IMR-90 (cell line): ENCODE data around the gene CAMK2B. TPM values are rescaled to one million over a fixed set of nuclear protein-coding genes. Genes with fewer than 3 reads are reported as not detected.

Experiments used
- ATAC-seq: fragments of 200-7000 bp; cut with Tn5 transposase; 2 replicates; pipeline ENCODE4 v1.9.1; 2020; ENCODE audit warnings: low read depth, mild to moderate bottlenecking, moderate library complexity
- BruUV-seq: library from RNA; stranded (reverse); fragments of 400-500 nt; replicated peaks from 2 replicates; lab custom pipeline; 2021; lab: Mats Ljungman, UMichigan
- CTCF ChIA-PET: fragments of 300-600 bp; formaldehyde crosslinking; extraction: SDS; loops from one replicate; lab custom pipeline; 2021; ENCODE audit warnings: antibody characterized with exemption; lab: Yijun Ruan, JAX
- POLR2A ChIA-PET: fragments of 300-600 bp; sonication (Branson Sonifier 250); formaldehyde crosslinking; loops from one replicate; lab custom pipeline; 2022; ENCODE audit warnings: antibody characterized with exemption; ENCODE audit not compliant: unreplicated experiment; lab: Charles Lee
- DNase-seq: peaks from one replicate; pipeline ENCODE4 v3.0.0; 2013
- H2AFZ ChIP-seq: replicated peaks from 2 replicates; pipeline ENCODE3; 2013; ENCODE audit warnings: low read length, mild to moderate bottlenecking; ENCODE audit not compliant: poor library complexity
- H2AK5ac ChIP-seq: 2 replicates; pipeline ENCODE4 v1.6.1; 2013; ENCODE audit warnings: low read depth, low read length, inconsistent platforms
- H2AK9ac ChIP-seq: replicated peaks from 2 replicates; pipeline ENCODE3; 2013; ENCODE audit warnings: mild to moderate bottlenecking, low read depth, low read length, moderate library complexity; ENCODE audit not compliant: poor library complexity
- H2BK120ac ChIP-seq: 2 replicates; pipeline ENCODE4 v1.6.1; 2013; ENCODE audit warnings: low read depth, low read length, inconsistent platforms
- H2BK15ac ChIP-seq: 3 replicates; pipeline ENCODE4 v1.6.1; 2013; ENCODE audit warnings: low read depth, low read length, inconsistent platforms
- H2BK20ac ChIP-seq: 2 replicates; pipeline ENCODE4 v1.6.1; 2013; ENCODE audit warnings: low read depth, mild to moderate bottlenecking, inconsistent platforms, low read length, moderate library complexity
- H2BK5ac ChIP-seq: 2 replicates; pipeline ENCODE4 v1.6.1; 2013; ENCODE audit warnings: mild to moderate bottlenecking, low read depth, low read length, inconsistent platforms; ENCODE audit not compliant: poor library complexity, severe bottlenecking
- H3K14ac ChIP-seq: replicated peaks from 2 replicates; pipeline ENCODE4 v1.6.1; 2013; ENCODE audit warnings: low read depth, low read length, inconsistent platforms
- H3K18ac ChIP-seq: 2 replicates; pipeline ENCODE4 v1.6.1; 2013; ENCODE audit warnings: low read depth, low read length, control low read depth
- H3K23ac ChIP-seq: 2 replicates; pipeline ENCODE4 v1.6.1; 2013; ENCODE audit warnings: low read depth, low read length, inconsistent platforms
- H3K27ac ChIP-seq: 2 replicates; pipeline ENCODE4 v1.5.1; 2013; ENCODE audit warnings: mild to moderate bottlenecking, control low read depth, low read length; ENCODE audit not compliant: insufficient read depth
- H3K27me3 ChIP-seq: 2 replicates; pipeline ENCODE4 v1.6.1; 2013; ENCODE audit warnings: low read length; ENCODE audit not compliant: control insufficient read depth, insufficient read depth
- H3K36me3 ChIP-seq: 2 replicates; pipeline ENCODE4 v1.6.1; 2013; ENCODE audit warnings: low read length, mixed read lengths; ENCODE audit not compliant: control insufficient read depth, insufficient read depth
- H3K4ac ChIP-seq: 2 replicates; pipeline ENCODE4 v1.6.1; 2013; ENCODE audit warnings: low read depth, low read length, inconsistent platforms
- H3K4me1 ChIP-seq: 2 replicates; pipeline ENCODE4 v1.6.1; 2013; ENCODE audit warnings: low read length, mixed read lengths; ENCODE audit not compliant: control insufficient read depth, insufficient read depth
- H3K4me2 ChIP-seq: 2 replicates; pipeline ENCODE4 v1.6.1; 2013; ENCODE audit warnings: low read depth, mild to moderate bottlenecking, control low read depth, low read length, moderate library complexity
- H3K4me3 ChIP-seq: 2 replicates; pipeline ENCODE4 v1.5.1; 2013; ENCODE audit warnings: low read depth, mild to moderate bottlenecking, control low read depth, low read length, moderate library complexity; ENCODE audit not compliant: insufficient read depth
- H3K56ac ChIP-seq: 2 replicates; pipeline ENCODE4 v1.6.1; 2013; ENCODE audit warnings: low read length, inconsistent platforms; ENCODE audit not compliant: insufficient read depth; ENCODE audit errors: extremely low read depth
- H3K79me1 ChIP-seq, 2 experiments: 2 replicates each; pipeline ENCODE4 v1.6.1; 2013; ENCODE audit warnings: low read length in 2 of 2, inconsistent platforms in 1 of 2, low read depth in 1 of 2
- H3K9ac ChIP-seq: 2 replicates; pipeline ENCODE4 v1.6.1; 2013; ENCODE audit warnings: low read depth, low read length, control low read depth
- H3K9me1 ChIP-seq: 2 replicates; pipeline ENCODE4 v1.6.1; 2013; ENCODE audit warnings: low read length, inconsistent platforms; ENCODE audit not compliant: insufficient read depth
- H3K9me3 ChIP-seq: 2 replicates; pipeline ENCODE4 v1.6.1; 2013; ENCODE audit warnings: low read length; ENCODE audit not compliant: control insufficient read depth, insufficient read depth
- H4K20me1 ChIP-seq: 2 replicates; pipeline ENCODE4 v1.6.1; 2013; ENCODE audit warnings: low read length, inconsistent platforms; ENCODE audit not compliant: insufficient read depth
- H4K5ac ChIP-seq: 2 replicates; pipeline ENCODE4 v1.6.1; 2013; ENCODE audit warnings: mild to moderate bottlenecking, low read depth, low read length, control low read depth
- H4K8ac ChIP-seq, 2 experiments: 2 replicates each; pipeline ENCODE4 v1.6.1; 2013; ENCODE audit warnings: low read depth in 2 of 2, low read length in 2 of 2, control low read depth in 1 of 2, inconsistent platforms in 1 of 2
- H4K91ac ChIP-seq: 2 replicates; pipeline ENCODE4 v1.6.1; 2013; ENCODE audit warnings: low read depth, low read length, inconsistent platforms; ENCODE audit not compliant: insufficient read depth
- CEBPB ChIP-seq: IDR thresholded peaks from 2 replicates; pipeline ENCODE4 v1.6.1; 2012; ENCODE audit warnings: low read depth, low read length, improper control_type of control experiment
- CHD1 ChIP-seq: IDR thresholded peaks from 2 replicates; pipeline ENCODE4 v1.6.1; 2012; ENCODE audit warnings: low read depth, low read length, improper control_type of control experiment
- CTCF ChIP-seq: conservative IDR thresholded peaks from 2 replicates; pipeline ENCODE4 v1.5.1; 2012; ENCODE audit warnings: mild to moderate bottlenecking, low read depth, low read length, improper control_type of control experiment
- ELK1 ChIP-seq: fragments of 150-350 bp; IDR thresholded peaks from 2 replicates; pipeline ENCODE4 v1.6.1; 2016; ENCODE audit warnings: low read depth, mild to moderate bottlenecking, low read length, moderate library complexity, borderline replicate concordance
- FOS ChIP-seq: fragments of 150-350 bp; IDR thresholded peaks from 2 replicates; pipeline ENCODE4 v1.6.1; 2016; ENCODE audit warnings: low read depth, low read length
- MAFK ChIP-seq: IDR thresholded peaks from 2 replicates; pipeline ENCODE4 v1.6.1; 2012; ENCODE audit warnings: low read depth, low read length, improper control_type of control experiment
- MAZ ChIP-seq: IDR thresholded peaks from 2 replicates; pipeline ENCODE4 v1.6.1; 2012; ENCODE audit warnings: low read depth, mild to moderate bottlenecking, low read length, improper control_type of control experiment, moderate library complexity, borderline replicate concordance
- MXI1 ChIP-seq: IDR thresholded peaks from 2 replicates; pipeline ENCODE4 v1.6.1; 2012; ENCODE audit warnings: low read depth, mild to moderate bottlenecking, low read length, moderate library complexity, borderline replicate concordance
- NFE2L2 ChIP-seq: fragments of 150-350 bp; IDR thresholded peaks from 2 replicates; pipeline ENCODE4 v1.6.1; 2016; ENCODE audit warnings: low read depth, mild to moderate bottlenecking, low read length
- POLR2A ChIP-seq: IDR thresholded peaks from 2 replicates; pipeline ENCODE4 v1.6.1; 2012; ENCODE audit warnings: mild to moderate bottlenecking, low read depth, low read length
- RAD21 ChIP-seq: IDR thresholded peaks from 2 replicates; pipeline ENCODE4 v1.6.1; 2012; ENCODE audit warnings: low read length, improper control_type of control experiment
- RCOR1 ChIP-seq: IDR thresholded peaks from 2 replicates; pipeline ENCODE4 v1.6.1; 2012; ENCODE audit warnings: mild to moderate bottlenecking, low read length, improper control_type of control experiment; ENCODE audit not compliant: insufficient replicate concordance
- SMC3 ChIP-seq: fragments of 150-350 bp; IDR thresholded peaks from 2 replicates; pipeline ENCODE4 v1.6.1; 2016; ENCODE audit warnings: low read depth, mild to moderate bottlenecking, antibody characterized with exemption, low read length, moderate library complexity
- USF2 ChIP-seq: fragments of 150-350 bp; IDR thresholded peaks from 2 replicates; pipeline ENCODE4 v1.6.1; 2017; ENCODE audit warnings: mild to moderate bottlenecking, antibody characterized with exemption, low read length, low read depth
- WGBS, 2 experiments: methylation state at CpG; one replicate each; pipeline versions ENCODE4 v1.1.5 to v1.1.7; 2013; ENCODE audit warnings: missing lambda C conversion rate in 2 of 2; ENCODE audit not compliant: insufficient read length in 1 of 2; ENCODE audit errors: extremely low coverage in 2 of 2; 5-methylcytosine and 5-hydroxymethylcytosine counted together
- dilution Hi-C: fragments of 300-500 bp; cut with HindIII; formaldehyde crosslinking; loops from one replicate; pipeline ENCODE4 v1.14.3; 2018; ENCODE audit warnings: low sequenced_read_pairs; ENCODE audit not compliant: unreplicated experiment
- in situ Hi-C: fragments of 300-500 bp; cut with MboI; formaldehyde crosslinking; loops from 3 replicates; pipeline ENCODE4 v1.14.3; 2019; ENCODE audit warnings: low sequenced_read_pairs, inconsistent platforms, mixed read lengths
- intact Hi-C: fragments of 100-400 bp; cut with micrococcal nuclease; formaldehyde crosslinking; loops from 2 replicates; pipeline ENCODE4 v1.10.0; 2022
- polyA plus RNA-seq, 3 experiments: library from polyadenylated mRNA; depleted of rRNA; stranded (reverse); fragments of >200 nt; gene quantifications; 2 replicates each; pipeline ENCODE4 v1.2.3, GENCODE V29; 2012; ENCODE audit warnings: low replicate concordance in 1 of 3
- total RNA-seq: library from RNA; depleted of rRNA; stranded (reverse); fragments of >200 nt; gene quantifications from 2 replicates; pipeline ENCODE4 v1.2.3, GENCODE V29; 2012

The CAMK2B gene
- total and polyA plus RNA-seq, 2 of the 4 experiments (the other 2 are of a cell fraction): 0.18 to 0.36 TPM

GRCh38 chr7:44240983-44241510 is 84.3 kb downstream of the CAMK2B start (continued):
- TF ChIP-seq RCOR1: no peak

GRCh38 chr7:44240376-44240775 is 85.0 kb downstream of the CAMK2B start:
- Histone ChIP-seq H3K14ac (no peak overlapping the region), H2AK9ac (no peak overlapping the region), H3K56ac (no peak overlapping the region), H3K9me1 (no peaks in the 10 kb centered on the region), H4K20me1 (no peaks in the 10 kb centered on the region), H2AK5ac (no peak overlapping the region), H3K18ac (no peak overlapping the region), H2BK20ac (no peak overlapping the region), H4K91ac (no peak overlapping the region), H3K27me3 (peaks cover 14% of the 10 kb centered on the region), H2BK120ac (no peak overlapping the region), H3K9me3 (no peaks in the 10 kb centered on the region), H3K4me1 (no peaks in the 10 kb centered on the region), H2AFZ (no peak overlapping the region), H3K79me1 (no peaks in the 10 kb centered on the region), H3K9ac (no peak overlapping the region), H2BK5ac (no peak overlapping the region), H3K27ac (no peak overlapping the region), H3K4ac (no peak overlapping the region), H3K36me3 (no peaks in the 10 kb centered on the region), H4K8ac (no peak overlapping the region), H3K23ac (no peak overlapping the region), H2BK15ac (no peak overlapping the region), H3K4me3 (no peak overlapping the region), H4K5ac (no peak overlapping the region), H3K4me2 (no peak overlapping the region)
- dilution Hi-C loops: no loop called here
- CTCF ChIA-PET: interaction anchor here (0.7 to 1.4 kb wide), 6 partner anchors 14 to 325 kb away, joined by 3 to 4 read pairs (median 3); no protein-coding TSS in a partner anchor
- 58% methylated on average over 9 of the region's 16 CpGs; no CpG with 5 or more reads in 1 of the 2 experiments for WGBS, 2 experiments
- no TSS peak for BruUV-seq
- POLR2A ChIA-PET: no interaction called here
- intact Hi-C loops: loop anchor here (2.0 kb wide), 1 partner anchor 316 kb away; no protein-coding TSS in a partner anchor
- ATAC-seq (no peak), DNase-seq (no peak)
- in situ Hi-C loops: loop anchor here (5.0 to 10.0 kb wide), 2 partner anchors 237 to 324 kb away; no protein-coding TSS in a partner anchor
- TF ChIP-seq CEBPB (no peak), MAZ (no peak), RAD21 (no peak), USF2 (no peak), CHD1 (no peak), MXI1 (no peak), RCOR1 (no peak), ELK1 (no peak), FOS (no peak), CTCF (no peak), POLR2A (no peak), SMC3 (no peak), NFE2L2 (no peak), MAFK (no peak)
